Measurements from ENCODE around the gene EEA1. TPM values are rescaled to one million over a fixed set of nuclear protein-coding genes. Genes with fewer than 3 reads are reported as not detected.

EEA1 gene
- total and polyA plus RNA-seq, 10 of the 15 experiments (the other 5 are each of a cell fraction or from before 2014, with no cell fraction given), result 5.5 to 40.3 (median 13.5) TPM

DNA sequence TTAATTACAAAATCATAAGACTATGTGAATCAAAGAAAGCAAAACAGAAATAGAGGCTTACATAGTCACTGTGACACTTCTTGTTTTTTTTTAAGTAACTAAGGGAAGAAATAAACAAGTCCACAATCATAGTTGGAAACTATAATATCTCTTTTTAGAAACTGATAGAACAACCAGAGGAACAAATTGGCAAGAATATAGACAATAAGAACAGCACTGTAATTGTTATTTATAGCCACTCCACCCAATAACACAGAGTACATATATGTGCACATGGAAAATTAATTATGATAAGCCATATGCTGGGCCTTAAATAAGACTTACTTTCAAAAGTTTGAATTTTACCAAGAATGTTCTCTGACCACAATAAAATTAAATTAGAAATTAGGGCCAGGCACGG lies 125.2 kb downstream of the EEA1 start:
- Histone ChIP-seq H4K20me1 (ENCODE audit: control insufficient read depth, insufficient read depth) (no peaks in the 10 kb centered on the region), H3K4me2 (ENCODE audit: control insufficient read depth, insufficient read depth) (no peak overlapping the region), H3K9ac (ENCODE audit: control insufficient read depth, insufficient read depth, low read length) (no peak overlapping the region), H3K4me1 (ENCODE audit: control insufficient read depth, insufficient read depth, low read length) (no peaks in the 10 kb centered on the region), H2AFZ (ENCODE audit: control insufficient read depth, low read depth, low read length) (no peak overlapping the region), H3K27me3 (replicated peaks in 1 of 2; ENCODE audit: control insufficient read depth in 2 of 2, insufficient read depth in 2 of 2, low read length in 1 of 2) (no peaks in the 10 kb centered on the region), H3K9me3 (replicated peaks; ENCODE audit: control insufficient read depth, insufficient read depth, low read length) (no peaks in the 10 kb centered on the region; the same call in 2 of the 3 replicates), H3K4me3 (no peak overlapping the region), H3K27ac (ENCODE audit: control insufficient read depth, insufficient read depth) (no peak overlapping the region), H3K36me3 (ENCODE audit: control insufficient read depth in 2 of 2, insufficient read depth in 2 of 2, low read length in 1 of 2) (peaks cover 0 to 2% of the 10 kb centered on the region in 2 experiments; a peak in 3 of 4 replicates), H3K79me2 (ENCODE audit: control insufficient read depth, insufficient read depth, low read length) (no peaks in the 10 kb centered on the region)
- RAD21 ChIA-PET (ENCODE audit: unreplicated experiment), result no interaction called here
- WGBS (ENCODE audit: insufficient coverage, insufficient replicate concordance, low lambda C conversion rate, missing lambda C conversion rate), result 100% methylated on average over 1 of the region's 1 CpG
- intact Hi-C loops (cut with micrococcal nuclease; ENCODE audit: unreplicated experiment), result no loop called here
- POLR2A ChIA-PET, result no interaction called here
- no peak for FAIRE-seq
- DNase-seq (ENCODE audit: low read depth, low spot score), result no peak
- TF ChIP-seq KLF5 (IDR thresholded peaks at IDR 0.05; ENCODE audit: partially characterized antibody), result no peak
- TF ChIP-seq ZNF384 (IDR thresholded peaks at IDR 0.05; ENCODE audit: borderline replicate concordance, low read depth, low read length), result no peak
- no peak for TF ChIP-seq POLR2A (IDR thresholded peaks at IDR 0.05; ENCODE audit: low read depth, low read length)
- TF ChIP-seq PBX3 (IDR thresholded peaks at IDR 0.05; ENCODE audit: insufficient replicate concordance, low read depth, low read length), result no peak
- no peak for TF ChIP-seq NFXL1 (IDR thresholded peaks at IDR 0.05; ENCODE audit: borderline replicate concordance)
- TF ChIP-seq IRF4 (IDR thresholded peaks at IDR 0.05; ENCODE audit: low read depth, low read length), result no peak
- no peak for TF ChIP-seq IKZF1 (conservative IDR thresholded peaks at IDR 0.05)
- TF ChIP-seq WRNIP1 (IDR thresholded peaks at IDR 0.05; ENCODE audit: borderline replicate concordance, low read depth, low read length), result no peak
- no TSS peak for BruUV-seq (replicated peaks)
- SMC1A ChIA-PET (ENCODE audit: uncharacterized antibody, unreplicated experiment), result interaction anchor here (0.7 kb wide), 1 partner anchor 18 kb away, joined by 5 read pairs; no protein-coding TSS in a partner anchor
- in situ Hi-C loops (cut with MboI), result no loop called here
- no peak for ATAC-seq
- CTCF ChIA-PET, result interaction anchor here (1.0 kb wide), 1 partner anchor 20 kb away, joined by 4 read pairs; no protein-coding TSS in a partner anchor
